ENCODE results near the gene OXSR1.

GRCh38 chr3:38278841-38279240 is 113.5 kb downstream of the OXSR1 start:
- TF ChIP-seq MTA3 (IDR thresholded peaks at IDR 0.05; ENCODE audit: borderline replicate concordance, low read length) (no peak), CTCF (IDR thresholded peaks at IDR 0.05 in 2 of 3, conservative IDR thresholded peaks at IDR 0.05 in 1 of 3; ENCODE audit: control insufficient read depth in 2 of 3, extremely low read depth in 1 of 3, insufficient read depth in 1 of 3, low read depth in 3 of 3, low read length in 3 of 3) (no peak), USF2 (IDR thresholded peaks at IDR 0.05; ENCODE audit: borderline replicate concordance, low read depth, low read length) (no peak), POLR2AphosphoS5 (IDR thresholded peaks at IDR 0.05; ENCODE audit: low read length) (no peak), CREB1 (IDR thresholded peaks at IDR 0.05; ENCODE audit: low read depth) (no peak), JUND (IDR thresholded peaks at IDR 0.05; ENCODE audit: low read depth, low read length) (no peak), HCFC1 (IDR thresholded peaks at IDR 0.05; ENCODE audit: low read length) (no peak), EGR1 (IDR thresholded peaks at IDR 0.05; ENCODE audit: borderline replicate concordance in 1 of 2, low read depth in 2 of 2, low read length in 2 of 2) (no peak), CEBPB (IDR thresholded peaks at IDR 0.05; ENCODE audit: borderline replicate concordance in 1 of 2, low read depth in 2 of 2, low read length in 2 of 2) (no peak), ZBED1 (IDR thresholded peaks at IDR 0.05; ENCODE audit: borderline replicate concordance) (no peak), POLR2A (IDR thresholded peaks at IDR 0.05; ENCODE audit: low read depth, low read length) (no peak), RFX5 (IDR thresholded peaks at IDR 0.05; ENCODE audit: low read depth, low read length) (no peak), IKZF2 (IDR thresholded peaks at IDR 0.05) (no peak)

All from GM12878 (cell line).